22Rv1 (cell line): ENCODE measurements around the gene PPRC1.

Experiments used
- H3K27ac ChIP-seq: fragments of 450-650 bp; 2 replicates; pipeline ENCODE4 v1.5.1; 2017
- CTCF ChIP-seq: fragments of 450-650 bp; IDR thresholded peaks from 2 replicates; pipeline ENCODE4 v1.5.1; 2017; ENCODE audit warnings: mild to moderate bottlenecking
- ZFX ChIP-seq: fragments of 450-650 bp; IDR thresholded peaks from 2 replicates; pipeline ENCODE4 v1.6.1; 2017; ENCODE audit warnings: antibody characterized with exemption, borderline replicate concordance

Gene PPRC1

GRCh38 chr10:102132193-102132562, 662 bp upstream of the PPRC1 start:
- no peak for TF ChIP-seq CTCF
- no peak for TF ChIP-seq ZFX
- H3K27ac ChIP-seq = peak overlapping the region; percentile 93

- H3K27ac ChIP-seq = peak overlapping the region; percentile 93
- TF ChIP-seq ZFX = no peak
- no peak for TF ChIP-seq CTCF
These were observed 744 bp downstream of the PPRC1 start for GRCh38 chr10:102133373-102134195.

GRCh38 chr10:102134416-102134815, 1.6 kb downstream of the PPRC1 start:
- TF ChIP-seq CTCF (no peak), ZFX (no peak)
- H3K27ac ChIP-seq = peak overlapping the region; percentile 93

GRCh38 chr10:102135956-102136526, 3.2 kb downstream of the PPRC1 start:
- no peak for TF ChIP-seq CTCF
- no peak for TF ChIP-seq ZFX
- no peak overlapping the region for H3K27ac ChIP-seq

- H3K27ac ChIP-seq = no peak overlapping the region
- TF ChIP-seq CTCF = no peak
- TF ChIP-seq ZFX = no peak
These were observed 6.7 kb downstream of the PPRC1 start for GRCh38 chr10:102139281-102140110.

- TF ChIP-seq CTCF = no peak
- TF ChIP-seq ZFX = no peak
- no peak overlapping the region for H3K27ac ChIP-seq
These were observed 7.4 kb downstream of the PPRC1 start for GRCh38 chr10:102140218-102140617.
